ENCODE results near the gene LHFPL3.

The LHFPL3 gene

DNA sequence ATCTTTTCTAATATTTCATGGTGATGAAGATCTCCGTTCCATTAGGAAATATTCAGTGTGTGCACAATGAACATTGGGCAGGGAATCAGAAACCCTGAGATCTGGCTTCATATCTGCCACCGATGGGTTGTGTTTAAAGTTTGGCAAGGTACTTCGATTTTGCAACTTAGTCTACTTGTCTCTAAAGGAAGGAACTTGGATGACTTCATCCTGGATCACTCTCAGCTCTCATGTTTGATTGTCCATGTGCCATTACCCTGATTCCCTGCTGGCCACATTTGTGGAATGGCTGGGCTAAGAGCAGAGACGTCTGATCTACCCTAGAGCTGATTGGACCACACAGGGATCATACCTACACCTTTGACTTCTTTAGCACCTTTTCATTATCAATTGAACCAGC is 508.6 kb downstream of the LHFPL3 start:
- ChIA-PET CTCF (no interaction called here), POLR2A (no interaction called here)
- no peak for TF ChIP-seq L3MBTL2 (conservative IDR thresholded peaks at IDR 0.05)
- TF ChIP-seq LEF1 (IDR thresholded peaks at IDR 0.05; ENCODE audit: borderline replicate concordance), result no peak
- no peak for TF ChIP-seq FOXA1 (IDR thresholded peaks at IDR 0.05)
- TF ChIP-seq, protein P1, sequence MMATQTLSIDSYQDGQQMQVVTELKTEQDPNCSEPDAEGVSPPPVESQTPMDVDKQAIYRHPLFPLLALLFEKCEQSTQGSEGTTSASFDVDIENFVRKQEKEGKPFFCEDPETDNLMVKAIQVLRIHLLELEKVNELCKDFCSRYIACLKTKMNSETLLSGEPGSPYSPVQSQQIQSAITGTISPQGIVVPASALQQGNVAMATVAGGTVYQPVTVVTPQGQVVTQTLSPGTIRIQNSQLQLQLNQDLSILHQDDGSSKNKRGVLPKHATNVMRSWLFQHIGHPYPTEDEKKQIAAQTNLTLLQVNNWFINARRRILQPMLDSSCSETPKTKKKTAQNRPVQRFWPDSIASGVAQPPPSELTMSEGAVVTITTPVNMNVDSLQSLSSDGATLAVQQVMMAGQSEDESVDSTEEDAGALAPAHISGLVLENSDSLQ (IDR thresholded peaks at IDR 0.05), result no peak
- no peak for TF ChIP-seq FOXM1 (IDR thresholded peaks at IDR 0.05; ENCODE audit: borderline replicate concordance)
- no peak for TF ChIP-seq ARNT (IDR thresholded peaks at IDR 0.05)
- no peak for TF ChIP-seq CTBP1 (IDR thresholded peaks at IDR 0.05; ENCODE audit: borderline replicate concordance)
- TF ChIP-seq FOXK2 (IDR thresholded peaks at IDR 0.05), result no peak
- TF ChIP-seq BHLHE40 (IDR thresholded peaks at IDR 0.05; ENCODE audit: borderline replicate concordance), result no peak
- TF ChIP-seq SP1 (IDR thresholded peaks at IDR 0.05), result no peak
- no peak for DNase-seq (ENCODE audit: extremely low spot score)

DNA sequence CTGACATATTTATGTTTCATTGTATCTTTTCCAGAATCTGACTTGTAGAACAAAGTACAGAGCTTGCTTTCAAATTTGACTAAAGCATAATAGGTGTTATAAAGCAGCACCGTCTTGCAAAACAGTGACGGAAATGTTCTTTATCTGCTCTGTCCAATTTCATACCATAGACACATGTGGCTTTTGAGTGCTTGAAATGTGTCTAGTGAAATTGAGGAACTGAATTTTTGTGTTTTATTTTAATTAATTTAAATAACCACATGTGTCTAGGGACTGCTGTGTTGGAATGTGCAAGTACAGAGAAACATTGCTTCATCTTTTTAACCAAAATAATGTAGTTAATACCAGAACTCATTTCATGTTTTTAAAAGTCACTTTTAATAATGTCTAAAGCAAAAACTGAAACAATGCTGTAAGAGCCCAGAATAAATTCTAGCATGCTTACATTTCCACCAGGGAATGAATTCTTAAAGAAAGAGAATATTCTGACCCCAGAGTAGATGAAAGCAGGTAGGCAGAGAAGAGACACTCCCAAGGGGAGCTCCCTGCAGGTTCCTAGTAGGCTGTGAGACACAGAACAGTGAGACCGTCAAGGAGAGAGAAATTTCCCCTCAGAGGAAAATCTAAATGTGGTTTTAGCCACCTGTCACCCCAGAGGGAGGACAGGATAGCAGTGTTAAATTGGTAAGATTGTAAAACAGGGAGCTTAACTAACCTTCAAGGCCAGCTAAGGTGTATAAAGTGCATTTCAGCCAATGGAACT is 510.3 kb downstream of the LHFPL3 start:
- ChIA-PET POLR2A (no interaction called here), CTCF (no interaction called here)
- TF ChIP-seq HDGF (IDR thresholded peaks at IDR 0.05; ENCODE audit: borderline replicate concordance) (no peak), ARNT (IDR thresholded peaks at IDR 0.05) (no peak), TARDBP (IDR thresholded peaks at IDR 0.05) (no peak), LEF1 (IDR thresholded peaks at IDR 0.05; ENCODE audit: borderline replicate concordance) (no peak), CTBP1 (IDR thresholded peaks at IDR 0.05; ENCODE audit: borderline replicate concordance) (no peak), FOXK2 (IDR thresholded peaks at IDR 0.05) (no peak), BHLHE40 (IDR thresholded peaks at IDR 0.05; ENCODE audit: borderline replicate concordance) (no peak), SP1 (IDR thresholded peaks at IDR 0.05) (no peak), ELF4 (IDR thresholded peaks at IDR 0.05) (no peak), NFRKB (IDR thresholded peaks at IDR 0.05) (no peak), FOXM1 (IDR thresholded peaks at IDR 0.05; ENCODE audit: borderline replicate concordance) (no peak), ZNF384 (IDR thresholded peaks at IDR 0.05) (no peak)
- TF ChIP-seq, protein P1 (IDR thresholded peaks at IDR 0.05), result no peak
- no peak for DNase-seq (ENCODE audit: extremely low spot score)

DNA sequence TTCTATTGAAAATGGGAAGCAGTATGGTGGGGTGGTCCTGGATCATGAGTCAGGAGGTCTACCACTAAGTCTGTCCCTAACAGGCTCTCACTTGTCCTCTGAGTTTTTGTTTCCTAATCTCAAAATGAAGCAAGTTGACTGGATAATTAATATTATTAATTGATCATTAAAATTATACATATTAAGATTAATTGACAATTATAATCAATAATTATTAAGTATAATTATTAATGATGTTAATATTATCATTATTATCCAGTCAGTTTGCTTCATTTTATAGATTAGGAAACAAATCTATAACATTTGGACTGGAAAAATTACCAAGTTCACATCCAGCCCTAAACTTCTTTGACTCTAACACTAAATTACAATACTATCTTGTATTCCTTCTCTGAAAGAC is 511.4 kb downstream of the LHFPL3 start:
- CTCF ChIA-PET, result no interaction called here
- DNase-seq (ENCODE audit: extremely low spot score), result no peak
- POLR2A ChIA-PET, result no interaction called here
- TF ChIP-seq L3MBTL2 (conservative IDR thresholded peaks at IDR 0.05) (no peak), ELF4 (IDR thresholded peaks at IDR 0.05) (no peak), FOXA1 (IDR thresholded peaks at IDR 0.05) (no peak), FOXM1 (IDR thresholded peaks at IDR 0.05; ENCODE audit: borderline replicate concordance) (no peak), NFRKB (IDR thresholded peaks at IDR 0.05) (no peak), SUZ12 (IDR thresholded peaks at IDR 0.05) (no peak)
- TF ChIP-seq, protein P1 (IDR thresholded peaks at IDR 0.05), result no peak

DNA sequence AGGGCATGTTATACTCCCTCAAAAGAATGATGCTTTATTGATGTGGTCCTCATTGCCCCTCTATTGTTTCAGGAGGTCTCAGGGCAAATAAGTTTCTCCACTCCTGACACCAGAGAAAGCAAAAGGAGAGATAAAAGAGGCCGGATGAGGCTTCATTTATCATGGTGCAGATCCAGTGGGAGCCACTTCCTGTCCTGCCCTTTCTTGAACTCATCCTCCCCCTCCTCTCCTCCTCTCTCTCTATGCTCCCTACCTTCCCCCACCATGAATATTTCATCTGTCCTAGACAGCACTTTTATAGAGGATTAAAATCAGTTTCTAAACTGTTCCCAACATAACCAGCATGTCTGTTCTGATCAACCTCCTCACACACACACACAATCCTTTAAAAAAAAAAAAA is 513.4 kb downstream of the LHFPL3 start:
- TF ChIP-seq CTBP1 (IDR thresholded peaks at IDR 0.05; ENCODE audit: borderline replicate concordance) (no peak), ARNT (IDR thresholded peaks at IDR 0.05) (no peak), SP1 (IDR thresholded peaks at IDR 0.05) (no peak), FOXK2 (IDR thresholded peaks at IDR 0.05) (no peak), BHLHE40 (IDR thresholded peaks at IDR 0.05; ENCODE audit: borderline replicate concordance) (no peak), TARDBP (IDR thresholded peaks at IDR 0.05) (no peak), ZNF384 (IDR thresholded peaks at IDR 0.05) (no peak), L3MBTL2 (conservative IDR thresholded peaks at IDR 0.05) (no peak), FOXA1 (IDR thresholded peaks at IDR 0.05) (no peak), ELF4 (IDR thresholded peaks at IDR 0.05) (no peak), SUZ12 (IDR thresholded peaks at IDR 0.05) (no peak), LEF1 (IDR thresholded peaks at IDR 0.05; ENCODE audit: borderline replicate concordance) (no peak)
- TF ChIP-seq, protein P1 (IDR thresholded peaks at IDR 0.05), result no peak
- ChIA-PET CTCF (interaction anchor here (0.5 to 1.1 kb wide), 2 partner anchors 206 to 610 kb away, joined by 3 to 4 read pairs; no protein-coding TSS in a partner anchor), POLR2A (no interaction called here)
- no peak for DNase-seq (ENCODE audit: extremely low spot score)

DNA sequence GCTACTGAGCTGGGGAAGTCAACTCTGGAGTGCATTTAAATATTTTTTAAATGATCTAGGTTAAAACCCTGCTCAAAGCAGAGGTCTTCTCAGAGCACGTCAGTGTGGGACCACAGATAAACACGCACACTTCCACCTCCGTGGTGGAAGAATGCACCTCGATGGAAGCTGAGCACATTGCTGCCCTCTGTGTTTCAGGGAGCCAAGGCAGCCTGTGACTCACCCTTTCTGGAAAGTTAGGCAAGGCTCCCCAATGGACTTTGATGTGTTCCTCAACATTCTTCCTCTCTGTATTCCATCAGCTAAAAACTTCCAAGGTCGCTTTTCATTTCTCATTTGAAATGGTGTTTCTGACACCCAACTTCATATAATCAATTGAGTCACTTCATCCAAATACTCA is 514.8 kb downstream of the LHFPL3 start:
- ChIA-PET CTCF (no interaction called here), POLR2A (no interaction called here)
- TF ChIP-seq FOXA1 (IDR thresholded peaks at IDR 0.05), result no peak
- TF ChIP-seq HDGF (IDR thresholded peaks at IDR 0.05; ENCODE audit: borderline replicate concordance), result no peak
- no peak for TF ChIP-seq SUZ12 (IDR thresholded peaks at IDR 0.05)
- TF ChIP-seq SP1 (IDR thresholded peaks at IDR 0.05), result no peak
- no peak for TF ChIP-seq FOXK2 (IDR thresholded peaks at IDR 0.05)
- TF ChIP-seq BHLHE40 (IDR thresholded peaks at IDR 0.05; ENCODE audit: borderline replicate concordance), result no peak
- no peak for DNase-seq (ENCODE audit: extremely low spot score)

DNA sequence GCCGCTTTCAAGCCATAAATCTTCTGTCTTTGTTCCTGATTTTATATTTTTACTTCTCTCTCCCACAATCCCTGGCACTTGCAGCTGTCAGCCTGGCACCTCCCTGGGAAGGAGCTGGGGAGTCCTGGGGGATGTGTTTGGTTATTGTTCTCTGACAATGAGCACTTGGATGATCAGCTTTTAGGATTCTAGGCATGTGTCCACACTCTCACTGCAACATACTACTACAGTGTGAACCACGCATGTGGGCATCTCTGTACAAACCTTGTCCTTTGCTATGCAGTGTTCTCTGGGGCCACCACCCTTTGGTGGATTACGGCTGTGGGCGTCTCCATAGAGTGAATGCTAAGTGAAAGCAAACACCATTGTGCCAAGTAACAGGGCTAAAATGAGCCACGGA is 517.2 kb downstream of the LHFPL3 start:
- DNase-seq (ENCODE audit: extremely low spot score), result no peak
- no peak for TF ChIP-seq ARNT (IDR thresholded peaks at IDR 0.05)
- no peak for TF ChIP-seq ELF4 (IDR thresholded peaks at IDR 0.05)
- TF ChIP-seq TARDBP (IDR thresholded peaks at IDR 0.05), result no peak
- TF ChIP-seq FOXK2 (IDR thresholded peaks at IDR 0.05), result no peak
- TF ChIP-seq SUZ12 (IDR thresholded peaks at IDR 0.05), result no peak
- TF ChIP-seq ZNF384 (IDR thresholded peaks at IDR 0.05), result no peak
- TF ChIP-seq BHLHE40 (IDR thresholded peaks at IDR 0.05; ENCODE audit: borderline replicate concordance), result no peak
- no peak for TF ChIP-seq NFRKB (IDR thresholded peaks at IDR 0.05)
- TF ChIP-seq HDGF (IDR thresholded peaks at IDR 0.05; ENCODE audit: borderline replicate concordance), result no peak
- no peak for TF ChIP-seq CTBP1 (IDR thresholded peaks at IDR 0.05; ENCODE audit: borderline replicate concordance)
- no peak for TF ChIP-seq L3MBTL2 (conservative IDR thresholded peaks at IDR 0.05)
- CTCF ChIA-PET, result interaction anchor here (0.7 kb wide), 1 partner anchor 202 kb away, joined by 4 read pairs; no protein-coding TSS in a partner anchor
- POLR2A ChIA-PET, result no interaction called here

All from HEK293T (cell line).